CD4-positive, alpha-beta T cell treated with Interleukin-17A for 1 hour (primary cell): ENCODE results near the gene PROS1.
A peak's percentile ranks its signal among the peaks of the same experiment; 100 is the strongest.

ENCODE experiments used
- DNase-seq: peaks from one replicate; pipeline ENCODE4 v3.0.0-alpha.2; 2020

Gene PROS1

GRCh38 chr3:93973131-93974126, at the start of gene PROS1:
Gene PROS1, minus strand, starts transcription at chr3:93973896. Its CDS starts 147 bp downstream, at chr3:93973749.
- peak; percentile 29 for DNase-seq

- no peak for DNase-seq
Observed at GRCh38 chr3:94020293-94020692, 46.6 kb upstream of the PROS1 start.

GRCh38 chr3:94019659-94020058, 46.0 kb upstream of the PROS1 start:
- no peak for DNase-seq

- no peak for DNase-seq
Observed at GRCh38 chr3:94015025-94015424, 41.3 kb upstream of the PROS1 start.

- no peak for DNase-seq
Observed at GRCh38 chr3:94012185-94012584, 38.5 kb upstream of the PROS1 start.

- DNase-seq, result no peak
Observed at GRCh38 chr3:94011233-94011711, 37.6 kb upstream of the PROS1 start.

- DNase-seq, result no peak
Observed at GRCh38 chr3:94009608-94010007, 35.9 kb upstream of the PROS1 start.

- DNase-seq, result no peak
Observed at GRCh38 chr3:94008253-94008652, 34.6 kb upstream of the PROS1 start.

GRCh38 chr3:94004301-94004910, 30.7 kb upstream of the PROS1 start:
- peak; percentile 70 for DNase-seq

- DNase-seq, result no peak
Observed at GRCh38 chr3:94001827-94002495, 28.3 kb upstream of the PROS1 start.

- no peak for DNase-seq
Observed at GRCh38 chr3:94001191-94001590, 27.5 kb upstream of the PROS1 start.

- DNase-seq, result no peak
Observed at GRCh38 chr3:93994056-93994455, 20.4 kb upstream of the PROS1 start.

- no peak for DNase-seq
Observed at GRCh38 chr3:93992207-93992606, 18.5 kb upstream of the PROS1 start.

GRCh38 chr3:93991631-93992030, 17.9 kb upstream of the PROS1 start:
- DNase-seq, result no peak

- no peak for DNase-seq
Observed at GRCh38 chr3:93989241-93989640, 15.5 kb upstream of the PROS1 start.

GRCh38 chr3:93988764-93989163, 15.1 kb upstream of the PROS1 start:
- DNase-seq, result no peak

- DNase-seq, result no peak
Observed at GRCh38 chr3:93988283-93988682, 14.6 kb upstream of the PROS1 start.

GRCh38 chr3:93984618-93985017, 10.9 kb upstream of the PROS1 start:
- DNase-seq, result no peak

- DNase-seq, result no peak
Observed at GRCh38 chr3:93983408-93983807, 9.7 kb upstream of the PROS1 start.

GRCh38 chr3:93981649-93982048, 8.0 kb upstream of the PROS1 start:
- no peak for DNase-seq

GRCh38 chr3:93979850-93980676, 6.4 kb upstream of the PROS1 start, which contains the start of gene ARL13B:
Gene ARL13B, plus strand, starts transcription at chr3:93980155. Its CDS starts 269 bp downstream, at chr3:93980424.
- DNase-seq, result peak; percentile 97

- no peak for DNase-seq
Observed at GRCh38 chr3:93969997-93970396, 3.7 kb downstream of the PROS1 start.
